HFFc6 (cell line): ENCODE measurements around the gene C11orf97. TPM values are rescaled to one million over a fixed set of nuclear protein-coding genes. Genes with fewer than 3 reads are reported as not detected.
A peak's percentile ranks its signal among the peaks of the same experiment; 100 is the strongest.
"Not testable (repeated sequence)": the region's sequence is repeated elsewhere in the genome, so short reads cannot be mapped to it uniquely, and the experiment has no call there.

Experiments
- DNase-seq: peaks from one replicate; pipeline ENCODE4 v3.0.0-alpha.2; 2018
- H3K27ac Mint-ChIP-seq: 2 replicates; pipeline ENCODE4 v1.8.0; 2020; ENCODE audit warnings: mild to moderate bottlenecking, mixed read lengths
- H3K27me3 Mint-ChIP-seq: 2 replicates; pipeline ENCODE4 v1.8.0; 2021; ENCODE audit warnings: mild to moderate bottlenecking, moderate library complexity, mixed read lengths; ENCODE audit not compliant: insufficient read depth
- H3K36me3 Mint-ChIP-seq: 2 replicates; pipeline ENCODE4 v1.8.0; 2021; ENCODE audit warnings: low read depth, mixed read lengths
- H3K4me1 Mint-ChIP-seq: 2 replicates; pipeline ENCODE4 v1.8.0; 2020; ENCODE audit warnings: low read depth, mixed read lengths
- H3K4me3 Mint-ChIP-seq: 2 replicates; pipeline ENCODE4 v1.8.0; 2020; ENCODE audit warnings: mild to moderate bottlenecking, moderate library complexity, mixed read lengths
- H3K9me3 Mint-ChIP-seq: 2 replicates; pipeline ENCODE4 v1.8.0; 2020; ENCODE audit warnings: mild to moderate bottlenecking, mixed read lengths
- total RNA-seq, 6 experiments: library from RNA; stranded (reverse); fragmentation: NEBNext Ultra II Directional; extraction: Animal tissue kit (Norgen Biotek cat#: 25700); gene quantifications; 2 replicates in 1 of 6; 3 replicates in 5 of 6; pipeline ENCODE4 v1.2.3, GENCODE V29; 2021
- TF ChIP-seq, protein P1 (sequence below): fragments of 200-600 bp; sonication (generic); IDR thresholded peaks from 2 replicates; pipeline ENCODE4 v1.5.0; 2021; ENCODE audit warnings: antibody characterized with exemption, mild to moderate bottlenecking

Gene C11orf97
- total RNA-seq, 6 experiments from 2014 or later: not detected

DNA sequence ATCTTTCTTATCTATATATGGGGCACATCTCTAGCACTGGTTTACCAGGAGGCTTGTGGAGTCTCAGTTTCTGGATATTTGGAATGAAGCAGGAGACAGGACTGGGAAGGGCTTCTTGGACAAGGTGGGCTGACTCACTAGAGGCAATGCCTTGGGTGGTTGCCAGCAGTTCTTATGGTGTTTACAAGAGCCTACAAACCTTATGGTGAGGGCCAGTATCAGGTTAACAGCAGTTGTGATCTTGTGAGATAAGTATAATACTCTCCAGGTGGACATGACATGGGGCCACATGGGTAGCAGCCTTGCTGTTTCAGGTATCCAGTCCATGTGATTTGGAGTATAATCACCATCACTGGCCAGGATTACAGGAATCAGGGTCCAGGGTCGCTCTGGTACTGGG is 41.7 kb downstream of the C11orf97 start:
- Mint-ChIP-seq H3K27ac (no peak overlapping the region), H3K27me3 (peaks cover 2% of the 10 kb centered on the region; the same call in 1 of the 2 replicates), H3K9me3 (no peaks in the 10 kb centered on the region), H3K4me1 (peaks cover 31% of the 10 kb centered on the region), H3K4me3 (no peak overlapping the region), H3K36me3 (no peaks in the 10 kb centered on the region)
- peak; percentile 10 for DNase-seq
- TF ChIP-seq, protein P1, sequence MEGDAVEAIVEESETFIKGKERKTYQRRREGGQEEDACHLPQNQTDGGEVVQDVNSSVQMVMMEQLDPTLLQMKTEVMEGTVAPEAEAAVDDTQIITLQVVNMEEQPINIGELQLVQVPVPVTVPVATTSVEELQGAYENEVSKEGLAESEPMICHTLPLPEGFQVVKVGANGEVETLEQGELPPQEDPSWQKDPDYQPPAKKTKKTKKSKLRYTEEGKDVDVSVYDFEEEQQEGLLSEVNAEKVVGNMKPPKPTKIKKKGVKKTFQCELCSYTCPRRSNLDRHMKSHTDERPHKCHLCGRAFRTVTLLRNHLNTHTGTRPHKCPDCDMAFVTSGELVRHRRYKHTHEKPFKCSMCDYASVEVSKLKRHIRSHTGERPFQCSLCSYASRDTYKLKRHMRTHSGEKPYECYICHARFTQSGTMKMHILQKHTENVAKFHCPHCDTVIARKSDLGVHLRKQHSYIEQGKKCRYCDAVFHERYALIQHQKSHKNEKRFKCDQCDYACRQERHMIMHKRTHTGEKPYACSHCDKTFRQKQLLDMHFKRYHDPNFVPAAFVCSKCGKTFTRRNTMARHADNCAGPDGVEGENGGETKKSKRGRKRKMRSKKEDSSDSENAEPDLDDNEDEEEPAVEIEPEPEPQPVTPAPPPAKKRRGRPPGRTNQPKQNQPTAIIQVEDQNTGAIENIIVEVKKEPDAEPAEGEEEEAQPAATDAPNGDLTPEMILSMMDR: no peak

DNA sequence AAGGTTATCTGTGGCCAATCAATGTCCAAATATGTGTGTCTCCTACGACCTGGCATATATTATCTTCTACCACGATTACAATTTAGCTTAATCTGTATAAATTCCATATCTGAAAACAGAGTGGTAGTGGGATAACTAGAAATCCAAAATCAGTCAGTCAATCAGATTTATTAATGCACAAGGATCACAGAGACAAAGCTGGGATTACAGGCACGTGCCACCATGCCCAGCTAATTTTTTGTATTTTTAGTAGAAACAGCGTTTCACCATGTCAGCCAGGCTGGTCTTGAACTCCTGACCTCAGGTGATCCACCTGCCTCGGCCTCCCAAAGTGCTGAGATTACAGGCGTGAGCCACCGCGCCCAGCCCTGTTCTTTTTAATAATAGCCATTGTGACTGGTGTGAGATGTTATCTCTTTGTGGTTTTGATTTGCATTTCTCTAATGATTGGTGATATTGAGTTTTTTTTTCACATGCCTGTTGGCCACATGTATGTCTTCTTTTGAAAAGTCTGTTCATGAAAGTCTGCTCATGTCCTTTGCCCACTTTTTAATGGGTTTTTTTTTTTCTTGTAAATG is 43.6 kb downstream of the C11orf97 start:
- H3K27me3 Mint-ChIP-seq, H3K4me3 Mint-ChIP-seq, H3K27ac Mint-ChIP-seq, DNase-seq, H3K36me3 Mint-ChIP-seq, H3K9me3 Mint-ChIP-seq: not testable (repeated sequence)
- peaks cover 45% of the 10 kb centered on the region for H3K4me1 Mint-ChIP-seq

DNA sequence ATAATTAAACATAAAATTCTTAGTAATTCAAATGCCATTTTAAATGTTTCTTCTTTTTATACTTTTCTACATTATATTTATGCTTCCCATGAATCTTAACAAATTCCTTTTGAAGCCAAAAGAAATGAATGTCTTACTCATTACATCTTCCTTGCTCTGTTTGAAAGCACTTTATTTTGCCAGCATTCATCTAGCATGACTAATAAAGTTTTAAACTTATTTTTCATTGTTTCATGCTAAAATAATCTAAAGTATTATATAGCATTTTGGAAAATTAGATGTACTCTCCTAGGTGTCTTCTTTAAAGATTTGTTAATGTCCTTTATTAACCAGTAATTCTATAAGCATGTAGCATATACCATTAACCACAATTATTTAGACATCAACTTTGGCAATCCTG is 45.2 kb downstream of the C11orf97 start:
- DNase-seq: peak; percentile 39
- Mint-ChIP-seq H3K36me3 (no peaks in the 10 kb centered on the region), H3K27me3 (peaks cover 3% of the 10 kb centered on the region; the same call in 1 of the 2 replicates), H3K27ac (peak overlapping the region; percentile 27; the same call in 1 of the 2 replicates), H3K4me3 (peak overlapping the region; percentile 36; the same call in 1 of the 2 replicates), H3K9me3 (no peaks in the 10 kb centered on the region), H3K4me1 (peaks cover 47% of the 10 kb centered on the region)
- TF ChIP-seq, protein P1: no peak

DNA sequence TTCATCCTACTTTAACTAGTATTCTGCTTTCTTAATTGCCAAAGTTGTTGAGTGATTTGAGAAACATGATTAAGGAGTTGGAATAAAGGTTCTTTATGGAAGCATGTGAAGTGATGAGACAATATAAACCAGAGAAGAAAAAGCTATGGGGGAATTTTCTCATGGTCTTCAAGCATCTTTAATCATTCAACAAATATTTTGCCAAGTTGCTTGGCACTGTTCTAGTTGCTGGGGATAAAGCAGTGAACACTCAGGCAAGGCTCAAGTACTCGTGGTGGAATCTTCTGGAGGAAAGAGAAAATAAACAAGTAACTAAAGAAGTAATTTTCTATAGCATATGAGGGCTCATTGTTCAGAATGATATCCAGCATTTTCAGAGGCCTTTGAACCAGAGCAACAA is 45.7 kb downstream of the C11orf97 start:
- TF ChIP-seq, protein P1: no peak
- Mint-ChIP-seq H3K36me3 (no peaks in the 10 kb centered on the region), H3K9me3 (no peaks in the 10 kb centered on the region), H3K4me1 (peaks cover 53% of the 10 kb centered on the region), H3K4me3 (no peak overlapping the region), H3K27me3 (peaks cover 3% of the 10 kb centered on the region; the same call in 1 of the 2 replicates), H3K27ac (peak overlapping the region; percentile 58; the same call in 1 of the 2 replicates)
- peak; percentile 13 for DNase-seq

DNA sequence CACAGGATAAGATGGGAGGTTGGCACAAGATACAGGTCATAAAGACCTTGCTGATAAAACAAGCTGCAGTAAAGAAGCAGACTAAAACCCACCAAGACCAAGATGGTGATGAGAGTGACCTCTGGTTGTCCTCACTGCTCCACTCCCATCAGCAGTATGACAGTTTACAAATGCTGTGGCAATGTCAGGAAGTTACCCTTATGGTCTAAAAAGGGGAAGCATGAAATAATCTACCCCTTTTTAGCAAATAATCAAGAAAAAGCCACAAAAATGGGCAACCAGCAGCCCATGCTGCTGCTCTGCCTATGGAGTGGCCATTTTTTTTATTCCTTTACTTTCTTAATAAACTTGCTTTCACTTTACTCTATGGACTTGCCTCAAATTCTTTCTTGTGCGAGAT is 46.2 kb downstream of the C11orf97 start:
- Mint-ChIP-seq H3K4me3 (no peak overlapping the region), H3K4me1 (peaks cover 57% of the 10 kb centered on the region), H3K36me3 (no peaks in the 10 kb centered on the region), H3K9me3 (no peaks in the 10 kb centered on the region), H3K27ac (peak overlapping the region; percentile 58; the same call in 1 of the 2 replicates), H3K27me3 (peaks cover 3% of the 10 kb centered on the region; the same call in 1 of the 2 replicates)
- DNase-seq: no peak
- TF ChIP-seq, protein P1: no peak

DNA sequence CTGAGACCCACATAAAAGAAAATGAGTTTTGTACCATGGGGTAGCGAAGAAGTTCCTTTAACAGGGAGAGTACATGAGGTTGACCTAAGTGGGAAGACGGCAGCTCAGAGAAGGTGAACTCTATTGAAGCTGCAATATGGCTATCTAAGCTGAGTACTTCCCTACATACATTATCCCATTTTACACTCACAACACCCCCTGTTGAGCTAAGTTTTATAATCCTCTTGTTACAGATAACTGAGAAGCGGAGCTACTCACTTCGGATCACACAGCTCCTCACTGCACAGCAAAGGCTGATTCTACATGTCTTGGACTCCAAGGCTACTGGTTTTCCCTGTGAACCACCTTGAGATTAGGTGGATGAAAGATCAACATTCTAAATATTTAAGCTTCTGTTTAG is 46.7 kb downstream of the C11orf97 start:
- Mint-ChIP-seq H3K4me3 (no peak overlapping the region), H3K36me3 (no peaks in the 10 kb centered on the region), H3K27ac (no peak overlapping the region), H3K9me3 (no peaks in the 10 kb centered on the region), H3K4me1 (peaks cover 62% of the 10 kb centered on the region), H3K27me3 (peaks cover 3% of the 10 kb centered on the region; the same call in 1 of the 2 replicates)
- TF ChIP-seq, protein P1: no peak
- DNase-seq: no peak
